ENCODE measurements around the gene BABAM1.

BABAM1 gene

DNA sequence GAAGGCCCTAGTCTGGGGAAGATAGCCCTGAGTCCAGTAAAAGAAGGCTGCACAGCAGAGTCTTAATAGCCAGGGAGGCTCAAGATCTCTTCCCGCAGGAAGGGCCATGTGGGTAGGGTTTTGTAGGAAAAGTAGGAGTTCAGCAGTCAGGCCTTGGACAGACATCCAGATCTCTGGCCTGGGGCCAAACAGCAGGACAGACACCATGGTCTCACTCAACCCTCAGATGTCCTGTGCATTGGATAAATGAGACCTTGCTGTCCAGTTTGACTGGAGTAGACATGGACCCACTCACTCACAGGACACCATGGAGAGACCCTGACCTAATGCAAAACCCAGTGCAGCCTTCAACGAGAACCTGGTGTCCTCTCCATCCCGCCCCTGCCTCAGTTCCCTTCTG, 37.4 kb upstream of the BABAM1 start:
- Histone ChIP-seq H3K4me3 (ENCODE audit: low read length) (no peak overlapping the region), H3K9me3 (ENCODE audit: control insufficient read depth, insufficient read depth, low read length) (no peaks in the 10 kb centered on the region), H3K27ac (ENCODE audit: low read depth, low read length) (no peak overlapping the region), H3K4me2 (ENCODE audit: low read length) (no peak overlapping the region), H3K36me3 (ENCODE audit: control insufficient read depth, low read length) (peaks cover 53% of the 10 kb centered on the region), H3K4me1 (ENCODE audit: control insufficient read depth, low read length) (peaks cover 19% of the 10 kb centered on the region), H4K20me1 (ENCODE audit: control insufficient read depth, insufficient read depth, low read depth, low read length) (peaks cover 5% of the 10 kb centered on the region; the same call in 1 of the 2 replicates), H3K27me3 (ENCODE audit: control insufficient read depth, low read length) (no peaks in the 10 kb centered on the region), H3K9me2 (replicated peaks; ENCODE audit: control insufficient read depth, low read length) (no peaks in the 10 kb centered on the region), H3F3A (ENCODE audit: control insufficient read depth, insufficient read depth) (peaks cover 9% of the 10 kb centered on the region), H3K79me2 (ENCODE audit: control insufficient read depth, low read length) (peaks cover 32% of the 10 kb centered on the region)
- TF ChIP-seq, protein P1, sequence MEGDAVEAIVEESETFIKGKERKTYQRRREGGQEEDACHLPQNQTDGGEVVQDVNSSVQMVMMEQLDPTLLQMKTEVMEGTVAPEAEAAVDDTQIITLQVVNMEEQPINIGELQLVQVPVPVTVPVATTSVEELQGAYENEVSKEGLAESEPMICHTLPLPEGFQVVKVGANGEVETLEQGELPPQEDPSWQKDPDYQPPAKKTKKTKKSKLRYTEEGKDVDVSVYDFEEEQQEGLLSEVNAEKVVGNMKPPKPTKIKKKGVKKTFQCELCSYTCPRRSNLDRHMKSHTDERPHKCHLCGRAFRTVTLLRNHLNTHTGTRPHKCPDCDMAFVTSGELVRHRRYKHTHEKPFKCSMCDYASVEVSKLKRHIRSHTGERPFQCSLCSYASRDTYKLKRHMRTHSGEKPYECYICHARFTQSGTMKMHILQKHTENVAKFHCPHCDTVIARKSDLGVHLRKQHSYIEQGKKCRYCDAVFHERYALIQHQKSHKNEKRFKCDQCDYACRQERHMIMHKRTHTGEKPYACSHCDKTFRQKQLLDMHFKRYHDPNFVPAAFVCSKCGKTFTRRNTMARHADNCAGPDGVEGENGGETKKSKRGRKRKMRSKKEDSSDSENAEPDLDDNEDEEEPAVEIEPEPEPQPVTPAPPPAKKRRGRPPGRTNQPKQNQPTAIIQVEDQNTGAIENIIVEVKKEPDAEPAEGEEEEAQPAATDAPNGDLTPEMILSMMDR (IDR thresholded peaks at IDR 0.05; ENCODE audit: low read depth, low read length, poor library complexity, severe bottlenecking), result no peak
- TF ChIP-seq EZH2phosphoT487 (IDR thresholded peaks at IDR 0.05; ENCODE audit: borderline replicate concordance, low read length), result no peak

- Histone ChIP-seq H3K36me3 (ENCODE audit: control insufficient read depth, low read length) (peaks cover 64% of the 10 kb centered on the region), H3K4me1 (ENCODE audit: control insufficient read depth, low read length) (peaks cover 24% of the 10 kb centered on the region), H3K79me2 (ENCODE audit: control insufficient read depth, low read length) (peaks cover 37% of the 10 kb centered on the region), H3F3A (ENCODE audit: control insufficient read depth, insufficient read depth) (peaks cover 12% of the 10 kb centered on the region), H4K20me1 (ENCODE audit: control insufficient read depth, insufficient read depth, low read depth, low read length) (peaks cover 5% of the 10 kb centered on the region; the same call in 1 of the 2 replicates), H3K4me2 (ENCODE audit: low read length) (no peak overlapping the region), H3K9me2 (replicated peaks; ENCODE audit: control insufficient read depth, low read length) (no peaks in the 10 kb centered on the region), H3K4me3 (ENCODE audit: low read length) (no peak overlapping the region), H3K9me3 (ENCODE audit: control insufficient read depth, insufficient read depth, low read length) (no peaks in the 10 kb centered on the region), H3K27ac (ENCODE audit: low read depth, low read length) (no peak overlapping the region), H3K27me3 (ENCODE audit: control insufficient read depth, low read length) (no peaks in the 10 kb centered on the region)
- TF ChIP-seq, protein P1 (IDR thresholded peaks at IDR 0.05; ENCODE audit: low read depth, low read length, poor library complexity, severe bottlenecking), result no peak
- TF ChIP-seq EZH2phosphoT487 (IDR thresholded peaks at IDR 0.05; ENCODE audit: borderline replicate concordance, low read length), result no peak
Observed at GRCh38 chr19:17232258-17232657, 35.0 kb upstream of the BABAM1 start.

DNA sequence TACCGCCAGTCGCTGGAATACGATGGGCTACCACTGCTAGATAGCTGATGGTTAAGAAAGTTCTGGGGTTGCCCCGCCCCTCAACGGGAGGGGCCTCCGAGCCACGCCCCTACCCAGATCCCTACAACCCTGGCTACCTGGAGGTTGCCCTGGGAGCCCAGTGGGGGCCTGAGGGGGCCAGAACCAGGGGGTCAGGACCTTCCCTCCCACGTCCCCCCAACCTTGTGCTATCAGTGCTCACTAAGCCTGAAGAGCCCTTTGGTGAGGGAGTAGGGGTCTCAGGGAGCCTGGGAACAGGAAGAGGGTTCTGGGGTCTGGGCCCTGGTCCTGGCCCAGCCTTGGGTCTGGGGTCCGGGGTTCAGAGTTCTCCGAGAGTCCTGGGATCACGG, 32.3 kb upstream of the BABAM1 start:
- Histone ChIP-seq H4K20me1 (ENCODE audit: control insufficient read depth, insufficient read depth, low read depth, low read length) (peaks cover 5% of the 10 kb centered on the region; the same call in 1 of the 2 replicates), H3K9me2 (replicated peaks; ENCODE audit: control insufficient read depth, low read length) (no peaks in the 10 kb centered on the region), H3K79me2 (ENCODE audit: control insufficient read depth, low read length) (peaks cover 36% of the 10 kb centered on the region), H3K36me3 (ENCODE audit: control insufficient read depth, low read length) (peaks cover 66% of the 10 kb centered on the region), H3K9me3 (ENCODE audit: control insufficient read depth, insufficient read depth, low read length) (no peaks in the 10 kb centered on the region), H3K27me3 (ENCODE audit: control insufficient read depth, low read length) (no peaks in the 10 kb centered on the region), H3K4me1 (ENCODE audit: control insufficient read depth, low read length) (peaks cover 23% of the 10 kb centered on the region), H3K4me2 (ENCODE audit: low read length) (peak overlapping the region; percentile 78), H3F3A (ENCODE audit: control insufficient read depth, insufficient read depth) (peaks cover 17% of the 10 kb centered on the region), H3K4me3 (ENCODE audit: low read length) (peak overlapping the region; percentile 74), H3K27ac (ENCODE audit: low read depth, low read length) (peak overlapping the region; percentile 54)
- no peak for TF ChIP-seq EZH2phosphoT487 (IDR thresholded peaks at IDR 0.05; ENCODE audit: borderline replicate concordance, low read length)
- TF ChIP-seq, protein P1 (IDR thresholded peaks at IDR 0.05; ENCODE audit: low read depth, low read length, poor library complexity, severe bottlenecking), result no peak

Data from DOHH2 (cell line).